ENCODE data around the gene THRAP3.
"Not testable (repeated sequence)": the region's sequence is repeated elsewhere in the genome, so short reads cannot be mapped to it uniquely, and the experiment has no call there.

THRAP3 gene

DNA sequence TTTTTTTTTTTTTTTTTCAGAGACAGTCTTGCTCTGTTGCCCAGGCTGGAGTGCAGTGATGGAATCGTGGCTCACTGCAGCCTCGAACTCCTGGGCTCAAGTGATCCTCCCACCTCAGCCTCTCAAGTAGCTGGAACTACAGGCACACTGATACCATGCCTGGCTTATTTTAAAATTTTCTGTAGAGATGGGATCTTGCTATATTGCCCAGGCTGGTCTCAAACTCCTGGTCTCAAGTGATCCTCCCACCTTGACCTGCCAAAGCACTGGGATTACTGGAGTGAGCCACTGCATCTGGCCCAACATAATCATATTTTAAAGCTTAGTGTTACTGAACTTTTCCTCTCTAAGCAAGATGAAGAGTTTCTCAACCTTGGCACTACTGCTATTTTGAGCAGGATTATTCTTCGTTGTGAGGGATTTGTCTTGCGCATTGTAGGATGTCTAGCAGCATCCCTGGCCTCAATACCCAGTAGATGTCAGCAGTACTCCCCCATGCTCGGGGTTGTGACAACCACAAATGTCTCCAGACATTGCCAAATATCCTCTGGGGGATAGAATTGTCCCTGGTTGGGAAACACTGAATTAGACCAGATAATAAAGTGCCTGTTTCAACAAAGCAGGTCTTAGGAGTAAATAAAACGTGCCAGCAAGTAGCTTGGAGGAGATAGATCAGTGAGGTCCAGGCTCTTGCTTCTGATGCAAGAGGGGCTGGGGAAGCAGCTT lies 15.1 kb upstream of the THRAP3 start:
- DNase-seq (ENCODE audit: extremely low read depth, low read depth) = no peak
- TF ChIP-seq, protein P1, sequence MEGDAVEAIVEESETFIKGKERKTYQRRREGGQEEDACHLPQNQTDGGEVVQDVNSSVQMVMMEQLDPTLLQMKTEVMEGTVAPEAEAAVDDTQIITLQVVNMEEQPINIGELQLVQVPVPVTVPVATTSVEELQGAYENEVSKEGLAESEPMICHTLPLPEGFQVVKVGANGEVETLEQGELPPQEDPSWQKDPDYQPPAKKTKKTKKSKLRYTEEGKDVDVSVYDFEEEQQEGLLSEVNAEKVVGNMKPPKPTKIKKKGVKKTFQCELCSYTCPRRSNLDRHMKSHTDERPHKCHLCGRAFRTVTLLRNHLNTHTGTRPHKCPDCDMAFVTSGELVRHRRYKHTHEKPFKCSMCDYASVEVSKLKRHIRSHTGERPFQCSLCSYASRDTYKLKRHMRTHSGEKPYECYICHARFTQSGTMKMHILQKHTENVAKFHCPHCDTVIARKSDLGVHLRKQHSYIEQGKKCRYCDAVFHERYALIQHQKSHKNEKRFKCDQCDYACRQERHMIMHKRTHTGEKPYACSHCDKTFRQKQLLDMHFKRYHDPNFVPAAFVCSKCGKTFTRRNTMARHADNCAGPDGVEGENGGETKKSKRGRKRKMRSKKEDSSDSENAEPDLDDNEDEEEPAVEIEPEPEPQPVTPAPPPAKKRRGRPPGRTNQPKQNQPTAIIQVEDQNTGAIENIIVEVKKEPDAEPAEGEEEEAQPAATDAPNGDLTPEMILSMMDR (IDR thresholded peaks at IDR 0.05; ENCODE audit: low read depth, low read length) = no peak

DNA sequence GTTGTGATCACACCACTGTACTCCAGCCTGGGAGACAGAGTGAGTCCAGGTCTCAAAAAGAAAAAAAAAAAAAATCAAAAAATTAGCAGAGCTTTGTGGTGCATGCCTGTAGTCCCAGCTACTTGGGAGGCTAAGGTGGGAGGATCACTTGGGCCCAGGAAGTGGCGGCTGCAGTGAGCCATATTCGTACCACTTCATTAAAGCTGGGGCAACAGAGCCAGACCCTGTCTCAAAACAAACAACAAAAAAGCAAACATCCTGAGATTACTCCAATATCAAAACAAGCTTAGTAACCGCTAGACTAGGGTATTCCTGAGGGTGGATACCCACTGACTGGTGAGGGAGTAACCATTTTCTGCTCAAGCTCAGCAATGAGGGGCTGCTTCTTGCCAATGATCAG lies 12.9 kb upstream of the THRAP3 start:
- TF ChIP-seq, protein P1 (IDR thresholded peaks at IDR 0.05; ENCODE audit: low read depth, low read length) = no peak
- no peak for DNase-seq (ENCODE audit: extremely low read depth, low read depth)

DNA sequence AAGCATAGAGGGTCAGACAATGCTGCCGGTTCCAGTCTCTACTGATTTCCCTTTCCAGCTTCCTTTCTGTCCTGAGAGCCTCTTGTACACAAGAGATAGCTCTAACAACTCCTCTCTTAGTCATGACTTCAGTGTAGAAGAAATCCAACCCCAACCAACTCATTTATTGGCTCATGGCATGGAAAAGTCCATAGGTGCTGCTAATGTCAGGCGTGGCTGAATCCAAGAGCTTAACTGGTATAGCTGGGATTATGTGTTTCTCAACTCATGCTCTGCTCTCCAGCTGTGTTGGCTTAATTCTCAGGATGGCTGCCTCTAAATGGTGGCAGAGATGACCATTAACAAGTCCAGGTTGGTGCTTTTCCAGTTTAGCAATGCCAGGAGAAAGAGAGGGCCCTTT lies 12.4 kb upstream of the THRAP3 start:
- DNase-seq (ENCODE audit: extremely low read depth, low read depth) = no peak
- TF ChIP-seq, protein P1 (IDR thresholded peaks at IDR 0.05; ENCODE audit: low read depth, low read length) = no peak

DNA sequence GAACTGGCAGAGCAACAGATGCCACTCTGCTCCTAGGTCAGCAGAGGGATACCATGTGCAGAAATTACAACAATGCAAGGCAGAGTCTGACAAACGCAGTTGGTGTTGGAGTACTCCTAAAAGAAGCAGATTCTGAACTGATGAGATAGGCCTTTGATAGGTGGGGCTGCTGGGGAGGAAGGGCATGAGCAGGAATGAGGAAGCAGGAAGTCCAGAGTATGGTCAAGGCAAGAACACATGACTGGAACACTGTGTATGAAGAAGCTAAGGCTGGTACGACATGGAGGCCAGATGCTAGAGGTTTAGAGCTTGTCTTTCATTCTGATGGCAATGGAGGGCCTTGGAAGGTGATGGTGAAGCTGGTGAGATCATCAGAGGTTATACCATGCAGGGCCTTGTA lies 11.5 kb upstream of the THRAP3 start:
- no peak for DNase-seq (ENCODE audit: extremely low read depth, low read depth)
- TF ChIP-seq, protein P1 (IDR thresholded peaks at IDR 0.05; ENCODE audit: low read depth, low read length) = no peak

DNA sequence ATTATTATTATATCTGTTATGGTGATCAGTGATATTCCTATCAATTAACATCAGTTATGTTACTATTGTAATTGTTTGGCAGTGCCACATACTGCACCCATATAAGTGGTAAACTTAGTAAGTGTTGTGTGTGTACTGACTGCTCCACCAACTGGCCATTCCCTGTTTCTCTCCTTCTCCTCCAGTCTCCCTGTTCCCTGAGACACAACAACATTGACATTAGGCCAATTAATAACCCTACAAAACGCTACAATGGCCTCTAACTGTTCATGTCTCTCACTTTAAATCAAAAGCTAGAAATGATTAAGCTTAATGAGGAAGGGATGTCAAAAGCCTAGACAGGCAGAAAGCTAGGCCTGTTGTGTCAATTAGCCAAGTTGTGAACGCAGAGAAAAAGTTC lies 6.6 kb upstream of the THRAP3 start:
- TF ChIP-seq, protein P1 (IDR thresholded peaks at IDR 0.05; ENCODE audit: low read depth, low read length) = peak; percentile 38
- DNase-seq (ENCODE audit: extremely low read depth, low read depth) = no peak

DNA sequence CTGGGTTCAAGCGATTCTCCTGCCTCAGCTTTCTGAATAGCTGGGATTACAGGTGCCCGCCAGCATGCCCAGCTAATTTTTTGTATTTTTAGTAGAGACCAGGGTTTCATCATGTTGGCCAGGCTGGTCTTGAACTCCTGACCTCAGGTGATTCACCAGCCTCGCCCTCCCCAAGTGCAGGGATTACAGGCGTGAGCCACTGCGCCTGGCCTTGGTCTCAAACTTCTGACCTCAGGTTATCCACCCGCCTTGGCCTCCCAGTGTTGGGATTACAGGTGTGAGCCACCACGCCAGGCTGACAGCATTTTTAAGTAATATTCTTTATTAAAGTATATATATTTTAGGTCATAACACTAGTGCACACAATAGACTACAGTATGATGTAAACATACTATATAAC lies 2.3 kb upstream of the THRAP3 start:
- not testable (repeated sequence) for DNase-seq (ENCODE audit: extremely low read depth, low read depth)

DNA sequence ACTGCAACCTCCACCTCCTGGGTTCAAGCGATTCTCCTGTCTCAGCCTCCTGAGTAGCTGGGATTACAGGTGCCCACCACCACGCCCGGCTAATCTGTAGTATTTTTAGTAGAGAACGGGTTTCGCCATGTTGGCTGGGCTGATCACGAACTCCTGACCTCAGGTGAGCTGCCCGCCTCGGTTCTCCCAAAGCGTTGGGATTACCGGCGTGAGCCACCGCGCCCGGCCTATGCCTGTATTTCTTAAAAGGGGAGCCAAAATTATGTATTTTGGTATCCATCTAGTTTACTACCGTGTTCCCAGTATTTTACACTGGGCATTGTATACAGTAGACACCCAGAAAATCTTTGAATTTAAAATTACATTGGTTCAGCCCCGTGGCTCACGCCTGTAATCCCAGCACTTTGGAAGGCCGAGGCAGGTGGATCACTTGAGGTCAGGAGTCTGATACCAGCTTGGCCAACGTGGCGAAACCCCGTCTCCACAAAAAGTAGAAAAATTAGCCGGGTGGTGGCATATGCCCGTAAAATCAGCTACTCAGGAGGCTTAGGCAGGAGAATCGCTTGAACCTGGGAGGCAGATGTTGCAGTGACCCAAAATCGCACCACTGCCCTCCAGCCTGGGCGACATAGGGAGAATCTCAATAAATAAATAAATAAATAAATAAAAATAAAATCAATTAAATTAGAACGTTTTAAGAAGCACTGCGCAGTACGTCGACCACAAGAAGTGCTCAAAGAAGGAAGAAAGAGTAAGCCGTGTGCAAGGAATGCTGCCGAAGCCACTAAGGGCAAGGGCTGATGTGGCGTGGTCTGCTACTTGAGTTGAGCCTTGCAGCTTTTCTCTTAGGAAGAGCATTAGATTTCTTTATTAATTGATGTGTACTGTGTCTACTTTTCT lies 1.5 kb upstream of the THRAP3 start:
- TF ChIP-seq, protein P1 (IDR thresholded peaks at IDR 0.05; ENCODE audit: low read depth, low read length) = no peak
- DNase-seq (ENCODE audit: extremely low read depth, low read depth) = no peak
